ENCODE data around the gene NRN1L.

DNA sequence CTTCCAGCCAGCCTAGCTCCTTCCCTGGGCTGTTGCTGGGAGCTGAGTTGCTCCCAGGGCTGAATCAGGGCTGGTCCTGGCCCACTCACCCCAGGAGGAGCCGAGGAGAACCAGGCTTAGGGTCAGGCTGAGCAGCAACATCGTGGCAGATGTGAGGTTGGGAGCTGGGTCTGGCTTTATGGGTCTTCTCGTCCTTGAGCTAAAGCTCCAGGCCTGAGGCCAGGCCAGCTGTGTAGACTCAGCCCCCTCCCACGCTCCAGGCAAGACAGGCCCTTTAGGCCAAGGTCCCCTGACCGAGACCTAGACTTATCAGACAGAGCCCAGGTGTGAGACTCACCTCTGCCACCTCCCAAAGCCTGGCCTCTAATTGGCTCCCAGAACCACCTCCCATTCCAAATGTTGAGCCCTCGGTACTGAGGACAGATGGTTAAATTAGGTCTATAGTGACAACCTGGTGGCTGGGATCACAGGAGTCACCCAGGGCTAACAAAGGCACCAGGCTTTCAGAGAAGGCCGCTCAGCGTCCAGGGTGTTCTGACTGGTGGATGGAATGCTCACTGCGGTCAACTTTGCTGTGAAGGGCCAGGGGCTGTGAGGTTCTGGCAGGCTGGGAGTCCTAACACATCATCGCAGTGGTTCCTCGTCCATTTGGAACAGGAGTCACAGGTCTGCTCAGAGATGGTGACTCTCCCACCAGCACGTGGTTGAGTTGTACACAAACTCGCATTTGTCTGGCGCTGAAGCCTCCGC is 47.2 kb downstream of the NRN1L start, which contains the start of gene CTRL:
- TF ChIP-seq POLR2AphosphoS5 (IDR thresholded peaks at IDR 0.05; ENCODE audit: low read depth, low read length) (no peak), TAF1 (IDR thresholded peaks at IDR 0.05; ENCODE audit: borderline replicate concordance, insufficient read depth, low read length) (no peak), SIN3A (IDR thresholded peaks at IDR 0.05; ENCODE audit: borderline replicate concordance, insufficient read depth, low read length) (no peak), FOXP2 (optimal IDR thresholded peaks at IDR 0.05; ENCODE audit: borderline replicate concordance, extremely low read depth, extremely low read length, insufficient read depth) (no peak)
- TF ChIP-seq, protein P1, sequence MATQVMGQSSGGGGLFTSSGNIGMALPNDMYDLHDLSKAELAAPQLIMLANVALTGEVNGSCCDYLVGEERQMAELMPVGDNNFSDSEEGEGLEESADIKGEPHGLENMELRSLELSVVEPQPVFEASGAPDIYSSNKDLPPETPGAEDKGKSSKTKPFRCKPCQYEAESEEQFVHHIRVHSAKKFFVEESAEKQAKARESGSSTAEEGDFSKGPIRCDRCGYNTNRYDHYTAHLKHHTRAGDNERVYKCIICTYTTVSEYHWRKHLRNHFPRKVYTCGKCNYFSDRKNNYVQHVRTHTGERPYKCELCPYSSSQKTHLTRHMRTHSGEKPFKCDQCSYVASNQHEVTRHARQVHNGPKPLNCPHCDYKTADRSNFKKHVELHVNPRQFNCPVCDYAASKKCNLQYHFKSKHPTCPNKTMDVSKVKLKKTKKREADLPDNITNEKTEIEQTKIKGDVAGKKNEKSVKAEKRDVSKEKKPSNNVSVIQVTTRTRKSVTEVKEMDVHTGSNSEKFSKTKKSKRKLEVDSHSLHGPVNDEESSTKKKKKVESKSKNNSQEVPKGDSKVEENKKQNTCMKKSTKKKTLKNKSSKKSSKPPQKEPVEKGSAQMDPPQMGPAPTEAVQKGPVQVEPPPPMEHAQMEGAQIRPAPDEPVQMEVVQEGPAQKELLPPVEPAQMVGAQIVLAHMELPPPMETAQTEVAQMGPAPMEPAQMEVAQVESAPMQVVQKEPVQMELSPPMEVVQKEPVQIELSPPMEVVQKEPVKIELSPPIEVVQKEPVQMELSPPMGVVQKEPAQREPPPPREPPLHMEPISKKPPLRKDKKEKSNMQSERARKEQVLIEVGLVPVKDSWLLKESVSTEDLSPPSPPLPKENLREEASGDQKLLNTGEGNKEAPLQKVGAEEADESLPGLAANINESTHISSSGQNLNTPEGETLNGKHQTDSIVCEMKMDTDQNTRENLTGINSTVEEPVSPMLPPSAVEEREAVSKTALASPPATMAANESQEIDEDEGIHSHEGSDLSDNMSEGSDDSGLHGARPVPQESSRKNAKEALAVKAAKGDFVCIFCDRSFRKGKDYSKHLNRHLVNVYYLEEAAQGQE (IDR thresholded peaks at IDR 0.05; ENCODE audit: insufficient read depth in 1 of 2, low read depth in 2 of 2, low read length in 2 of 2) = no peak
